Muscle of leg (tissue), 16 donors: ENCODE data around the gene MRPS11. TPM values are rescaled to one million over a fixed set of nuclear protein-coding genes. Genes with fewer than 3 reads are reported as not detected.

Source experiments
- DNase-seq: peaks from one replicate; pipeline ENCODE4 v3.0.0; 2013
- H3K27ac ChIP-seq: one replicate; pipeline ENCODE4 v1.5.1; 2013; ENCODE audit warnings: mild to moderate bottlenecking, low read length, control low read depth
- H3K27me3 ChIP-seq: one replicate; pipeline ENCODE4 v1.6.1; 2013; ENCODE audit warnings: low read length; ENCODE audit not compliant: control insufficient read depth, insufficient read depth
- H3K36me3 ChIP-seq: one replicate; pipeline ENCODE4 v1.6.1; 2013; ENCODE audit warnings: low read length; ENCODE audit not compliant: control insufficient read depth, insufficient read depth
- H3K4me1 ChIP-seq: one replicate; pipeline ENCODE4 v1.6.1; 2013; ENCODE audit warnings: low read length; ENCODE audit not compliant: control insufficient read depth, insufficient read depth
- H3K4me3 ChIP-seq: one replicate; pipeline ENCODE4 v1.5.1; 2013; ENCODE audit warnings: low read length, control low read depth
- H3K9me3 ChIP-seq: replicated peaks from 2 replicates; pipeline ENCODE4 v1.6.1; 2013; ENCODE audit warnings: low read depth, low read length; ENCODE audit not compliant: control insufficient read depth
- WGBS: methylation state at CpG from one replicate; pipeline ENCODE4 v1.1.5; 2013; ENCODE audit warnings: missing lambda C conversion rate; ENCODE audit not compliant: insufficient coverage; 5-methylcytosine and 5-hydroxymethylcytosine counted together
- long read RNA-seq, 11 donors: transcript quantifications; one replicate each; lab custom pipeline, GENCODE V29; 2026
- polyA plus RNA-seq, 8 donors: library from polyadenylated mRNA; unstranded; fragments of 120-200 nt; gene quantifications; one replicate each; pipeline versions ENCODE4 v1.2.1 to v1.2.3, GENCODE V29; 2013; ENCODE audit warnings: inconsistent platforms in 1 of 8, low replicate concordance in 1 of 8; ENCODE audit not compliant: insufficient read length in 8 of 8, insufficient read depth in 1 of 8
- total RNA-seq: library from RNA; stranded (reverse); fragments of 120-200 nt; gene quantifications from one replicate; pipeline ENCODE4 v1.2.4, GENCODE V29; 2013

The MRPS11 gene
- total RNA-seq (48.5 TPM), polyA plus RNA-seq (10 to 100 TPM; 46.2 to 52.9 (median 49.4) TPM)
- long read RNA-seq, donor 1, transcript MRPS11-201 (6 exons, 3,644 nt), result major isoform, 8 of 9 reads
- long read RNA-seq, donor 1, partial matches to known transcripts, result 0 of 9 reads
- long read RNA-seq, donor 1, other reads (novel, unspliced or antisense), result 0 of 9 reads
- long read RNA-seq, donor 2, partial matches to known transcripts, result 0 of 1 reads
- long read RNA-seq, donor 2, other reads (novel, unspliced or antisense), result 0 of 1 reads
- long read RNA-seq, donor 3, transcript MRPS11-201 (6 exons, 3,644 nt), result major isoform, 12 of 15 reads
- long read RNA-seq, donor 3, partial matches to known transcripts, result 0 of 15 reads
- long read RNA-seq, donor 3, other reads (novel, unspliced or antisense), result 0 of 15 reads
- long read RNA-seq, donor 4, transcript MRPS11-201 (6 exons, 3,644 nt), result major isoform, 8 of 10 reads
- long read RNA-seq, donor 4, partial matches to known transcripts, result 0 of 10 reads
- long read RNA-seq, donor 4, other reads (novel, unspliced or antisense), result 0 of 10 reads
- long read RNA-seq, donor 5, transcript MRPS11-201 (6 exons, 3,644 nt), result major isoform, 20 of 41 reads
- long read RNA-seq, donor 5, partial matches to known transcripts, result 0 of 41 reads
- long read RNA-seq, donor 5, other reads (novel, unspliced or antisense), result 15 of 41 reads
- long read RNA-seq, donor 6, transcript MRPS11-201 (6 exons, 3,644 nt), result major isoform, 30 of 47 reads
- long read RNA-seq, donor 6, partial matches to known transcripts, result 10 of 47 reads
- long read RNA-seq, donor 6, other reads (novel, unspliced or antisense), result 0 of 47 reads
- long read RNA-seq, donor 7, transcript MRPS11-201 (6 exons, 3,644 nt), result major isoform, 9 of 18 reads
- long read RNA-seq, donor 7, partial matches to known transcripts, result 0 of 18 reads
- long read RNA-seq, donor 7, other reads (novel, unspliced or antisense), result 8 of 18 reads
- long read RNA-seq, donor 8, transcript MRPS11-201 (6 exons, 3,644 nt), result major isoform, 8 of 10 reads
- long read RNA-seq, donor 8, partial matches to known transcripts, result 0 of 10 reads
- long read RNA-seq, donor 8, other reads (novel, unspliced or antisense), result 0 of 10 reads
- long read RNA-seq, donor 9, transcript MRPS11-201 (6 exons, 3,644 nt), result major isoform, 12 of 15 reads
- long read RNA-seq, donor 9, partial matches to known transcripts, result 0 of 15 reads
- long read RNA-seq, donor 9, other reads (novel, unspliced or antisense), result 0 of 15 reads
- long read RNA-seq, donor 10, transcript MRPS11-201 (6 exons, 3,644 nt), result major isoform, 16 of 31 reads
- long read RNA-seq, donor 10, transcript MRPS11-204 (5 exons, 918 nt), result minor isoform, 6 of 31 reads
- long read RNA-seq, donor 10, partial matches to known transcripts, result 0 of 31 reads
- long read RNA-seq, donor 10, other reads (novel, unspliced or antisense), result 7 of 31 reads
- long read RNA-seq, donor 11, transcript MRPS11-201 (6 exons, 3,644 nt), result major isoform, 11 of 11 reads
- long read RNA-seq, donor 11, partial matches to known transcripts, result 0 of 11 reads
- long read RNA-seq, donor 11, other reads (novel, unspliced or antisense), result 0 of 11 reads

DNA sequence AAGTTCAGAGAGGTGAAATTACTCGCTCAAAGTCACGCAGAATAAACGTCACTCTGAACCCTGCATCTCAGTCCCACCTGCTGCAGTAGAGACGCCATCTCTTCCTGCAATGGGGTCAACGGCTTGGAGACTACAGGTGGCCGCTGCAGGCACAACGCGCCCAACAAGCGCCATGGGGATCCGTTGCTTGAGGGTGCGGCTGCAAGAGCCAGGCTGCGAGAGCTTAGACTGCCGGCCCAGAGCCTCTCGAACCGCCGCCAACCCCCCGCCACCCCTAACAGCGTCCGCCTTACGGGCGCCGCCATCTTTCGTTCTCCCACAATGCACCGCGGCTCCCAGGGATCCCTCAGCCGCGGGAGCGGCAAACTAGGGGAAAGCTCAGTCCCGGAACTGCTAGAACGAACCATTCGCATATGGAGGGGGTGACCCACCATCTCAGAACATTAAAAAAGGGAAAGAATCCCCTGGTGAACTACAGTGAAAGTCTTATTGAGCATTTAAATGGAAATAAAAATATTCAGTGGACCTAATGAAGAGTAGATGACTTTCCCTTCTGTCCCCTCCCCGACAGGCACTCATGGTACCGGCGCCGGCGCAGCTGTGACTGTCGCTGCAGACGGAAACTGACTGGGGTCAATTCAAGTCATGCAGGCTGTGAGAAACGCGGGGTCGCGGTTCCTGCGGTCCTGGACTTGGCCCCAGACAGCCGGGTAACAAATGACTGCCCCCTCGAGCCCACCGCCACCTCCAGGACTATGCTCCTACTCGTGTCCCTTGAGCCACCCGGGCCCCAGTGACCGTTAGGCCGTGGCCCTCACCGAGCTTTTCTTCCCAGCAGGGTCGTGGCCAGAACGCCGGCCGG is at the start of gene MRPS11, which contains the start of gene MRPL46:
MRPS11 (plus strand) TSS at position 636 of the 862 bp plus-strand sequence; CDS start at position 646, 10 bp downstream.
MRPL46 (minus strand) TSS at position 316 of the 862 bp plus-strand sequence; CDS start at position 305, 11 bp downstream.
- no peaks in the 10 kb centered on the region for H3K9me3 ChIP-seq
- peak within 1 kb of the TSS; percentile 56 for H3K4me3 ChIP-seq
- DNase-seq, result peak; percentile 97
- H3K27ac ChIP-seq, result peak within 1 kb of the TSS; percentile 86
- H3K27me3 ChIP-seq, result no peaks in the 10 kb centered on the region
- 0% methylated on average over 47 of the region's 55 CpGs for WGBS
- peaks cover 8% of the 10 kb centered on the region for H3K4me1 ChIP-seq
- H3K36me3 ChIP-seq, result peaks cover 39% of the 10 kb centered on the region

DNA sequence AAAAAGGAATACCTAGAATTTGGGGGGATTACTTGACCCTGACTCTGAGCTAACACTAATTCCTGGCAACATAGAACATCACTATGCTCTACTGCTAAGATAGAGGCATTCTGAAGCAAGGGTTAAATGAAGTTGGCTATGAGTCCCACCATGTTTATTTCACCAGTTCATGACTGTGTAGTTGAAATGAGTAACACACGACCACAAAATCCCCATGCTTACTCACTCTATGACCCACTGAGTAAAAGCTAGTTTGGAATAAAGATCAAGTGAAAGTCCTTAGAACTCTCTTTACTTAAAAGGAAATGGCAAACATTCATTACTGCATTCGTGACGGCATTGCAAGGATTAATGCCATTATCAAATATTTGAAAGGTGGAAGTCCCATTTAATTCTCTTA is 47.7 kb upstream of the MRPS11 start:
- no CpG with 5 or more reads among the region's 3 CpGs for WGBS
- Histone ChIP-seq H3K36me3 (no peaks in the 10 kb centered on the region), H3K27ac (no peak overlapping the region), H3K4me3 (no peak overlapping the region), H3K27me3 (no peaks in the 10 kb centered on the region), H3K9me3 (no peaks in the 10 kb centered on the region), H3K4me1 (no peaks in the 10 kb centered on the region)
- no peak for DNase-seq

GRCh38 chr15:88423331-88423730 is 44.2 kb upstream of the MRPS11 start:
- Histone ChIP-seq H3K9me3 (no peaks in the 10 kb centered on the region), H3K27ac (no peak overlapping the region), H3K4me1 (no peaks in the 10 kb centered on the region), H3K36me3 (no peaks in the 10 kb centered on the region), H3K4me3 (no peak overlapping the region), H3K27me3 (peaks cover 6% of the 10 kb centered on the region)
- no peak for DNase-seq
- 77% methylated on average over 8 of the region's 8 CpGs for WGBS

DNA sequence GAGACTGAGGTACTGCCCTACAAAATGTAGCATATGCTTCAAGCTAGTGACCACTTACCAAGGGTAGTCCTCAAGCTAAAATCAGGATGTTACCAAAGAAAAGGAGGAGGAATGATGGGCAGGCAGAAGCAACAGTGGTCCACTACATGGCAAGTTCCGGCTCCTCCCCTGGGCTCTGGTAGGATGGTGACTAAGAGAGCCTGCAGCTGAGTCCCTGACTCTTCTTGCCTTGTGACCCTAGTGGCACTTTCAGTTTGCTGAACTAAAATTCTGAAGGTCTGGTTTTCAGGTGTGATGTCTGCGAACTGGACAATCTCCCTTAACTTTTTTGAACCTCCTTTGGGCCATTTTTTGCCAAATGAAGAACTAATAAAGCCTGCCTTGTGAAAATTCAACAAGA is 41.2 kb upstream of the MRPS11 start:
- DNase-seq, result no peak
- no peaks in the 10 kb centered on the region for H3K36me3 ChIP-seq
- no peak overlapping the region for H3K4me3 ChIP-seq
- H3K27ac ChIP-seq, result no peak overlapping the region
- H3K27me3 ChIP-seq, result peaks cover 12% of the 10 kb centered on the region
- H3K9me3 ChIP-seq, result no peaks in the 10 kb centered on the region
- no peaks in the 10 kb centered on the region for H3K4me1 ChIP-seq
- 80% methylated on average over 1 of the region's 2 CpGs for WGBS

- H3K4me1 ChIP-seq, result no peaks in the 10 kb centered on the region
- H3K36me3 ChIP-seq, result no peaks in the 10 kb centered on the region
- 10% methylated on average over 3 of the region's 9 CpGs for WGBS
These were observed 39.5 kb upstream of the MRPS11 start for GRCh38 chr15:88428053-88428452.

DNA sequence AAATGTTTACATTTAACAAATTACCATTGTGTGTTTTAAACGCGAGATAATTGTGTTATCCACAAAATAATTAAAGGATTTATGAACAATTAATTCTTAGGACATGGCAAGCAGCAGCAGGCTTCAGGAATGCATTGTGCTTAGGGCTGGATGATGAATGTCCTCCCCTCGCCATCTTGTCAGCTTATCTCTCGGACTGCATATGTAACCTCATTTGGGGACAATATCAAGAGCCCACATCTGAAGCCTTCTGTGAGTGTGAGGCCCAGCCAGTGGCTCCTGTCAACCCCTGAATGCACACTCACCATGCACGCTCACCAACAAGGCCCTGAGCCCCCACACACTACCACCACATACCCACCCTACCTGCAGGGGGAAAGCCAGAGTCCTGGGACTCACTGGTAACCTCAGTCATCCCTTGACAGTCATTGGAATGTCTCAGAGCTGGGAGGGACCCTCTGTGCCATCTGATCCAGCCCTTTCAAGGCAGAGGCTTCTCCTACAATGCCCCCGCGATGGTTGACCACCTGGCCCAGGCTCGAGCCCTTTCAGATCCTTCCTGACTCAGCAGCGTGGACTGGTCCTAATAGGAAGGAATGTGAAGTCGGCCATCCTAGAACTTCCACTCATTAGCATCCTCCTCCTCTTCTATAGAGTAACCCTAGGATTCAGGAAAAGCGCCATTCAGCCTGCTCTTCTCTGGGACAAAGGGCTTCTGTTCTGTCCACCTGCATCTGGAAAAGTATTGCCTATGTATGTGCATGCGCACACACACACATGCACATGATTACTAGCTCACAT is 38.5 kb upstream of the MRPS11 start:
- peaks cover 14% of the 10 kb centered on the region for H3K27me3 ChIP-seq
- no peak overlapping the region for H3K4me3 ChIP-seq
- 85% methylated on average over 7 of the region's 12 CpGs for WGBS
- no peak for DNase-seq
- no peaks in the 10 kb centered on the region for H3K4me1 ChIP-seq
- no peaks in the 10 kb centered on the region for H3K9me3 ChIP-seq
- no peaks in the 10 kb centered on the region for H3K36me3 ChIP-seq
- no peak overlapping the region for H3K27ac ChIP-seq

More at GRCh38 chr15:88428053-88428452, 39.5 kb upstream of the MRPS11 start:
- Histone ChIP-seq H3K27me3 (peaks cover 14% of the 10 kb centered on the region), H3K9me3 (no peaks in the 10 kb centered on the region), H3K4me3 (no peak overlapping the region), H3K27ac (no peak overlapping the region)
- DNase-seq, result no peak

DNA sequence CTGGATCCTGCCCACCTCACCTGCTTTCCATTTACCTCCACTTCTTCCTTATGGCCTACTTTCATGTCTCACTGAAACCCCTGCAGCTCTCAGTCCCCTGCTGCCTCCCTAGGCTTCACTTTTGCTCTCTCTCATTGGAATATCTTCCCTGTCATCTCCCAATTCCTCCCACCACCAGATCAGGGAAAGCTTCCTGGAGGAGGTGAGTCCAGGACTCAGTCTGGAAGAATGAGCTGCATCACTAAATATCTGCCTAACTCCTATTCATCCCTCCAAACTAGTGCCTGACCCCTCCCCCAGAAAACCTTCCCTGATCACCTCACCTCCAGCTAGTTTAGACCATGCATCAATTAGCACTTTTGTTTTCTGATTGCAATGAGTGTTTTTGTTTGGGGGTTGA is 37.5 kb upstream of the MRPS11 start:
- H3K4me1 ChIP-seq, result no peaks in the 10 kb centered on the region
- no peak overlapping the region for H3K4me3 ChIP-seq
- DNase-seq, result no peak
- no peak overlapping the region for H3K27ac ChIP-seq
- H3K9me3 ChIP-seq, result no peaks in the 10 kb centered on the region
- H3K27me3 ChIP-seq, result peaks cover 14% of the 10 kb centered on the region
- H3K36me3 ChIP-seq, result no peaks in the 10 kb centered on the region

- no peaks in the 10 kb centered on the region for H3K36me3 ChIP-seq
- H3K27me3 ChIP-seq, result peaks cover 14% of the 10 kb centered on the region
- DNase-seq, result no peak
- H3K4me3 ChIP-seq, result no peak overlapping the region
- WGBS, result 69% methylated on average over 4 of the region's 10 CpGs
- H3K9me3 ChIP-seq, result no peaks in the 10 kb centered on the region
- H3K27ac ChIP-seq, result no peak overlapping the region
- H3K4me1 ChIP-seq, result peaks cover 4% of the 10 kb centered on the region
These were observed 36.1 kb upstream of the MRPS11 start for GRCh38 chr15:88431441-88431840.
